SIG-M5 treated with dmso at 0.1 percent for 504 hours (cell line): Measurements from ENCODE around the gene HOXB2.

Experiments used
- DNase-seq: peaks from one replicate; lab custom pipeline; 2025; ENCODE audit not compliant: unreplicated experiment; lab: John Stamatoyannopoulos, UW

The HOXB2 gene

GRCh38 chr17:48579471-48579759, 34.5 kb upstream of the HOXB2 start:
- no peak for DNase-seq

GRCh38 chr17:48578616-48579470, 33.9 kb upstream of the HOXB2 start:
- DNase-seq = no peak

- no peak for DNase-seq
These were observed 33.2 kb upstream of the HOXB2 start, which contains the start of gene HOXB4 for GRCh38 chr17:48577946-48578615. Gene HOXB4, minus strand, starts transcription at chr17:48578350. Its CDS starts 31 bp downstream, at chr17:48578319.

- DNase-seq = no peak
These were observed 32.5 kb upstream of the HOXB2 start for GRCh38 chr17:48577330-48577945.

- no peak for DNase-seq
These were observed 31.8 kb upstream of the HOXB2 start for GRCh38 chr17:48576479-48577309.

- no peak for DNase-seq
These were observed 31.0 kb upstream of the HOXB2 start for GRCh38 chr17:48575673-48576478.

- DNase-seq = no peak
These were observed 30.2 kb upstream of the HOXB2 start for GRCh38 chr17:48575066-48575582.

- DNase-seq = no peak
These were observed 29.7 kb upstream of the HOXB2 start for GRCh38 chr17:48574505-48575065.

GRCh38 chr17:48571826-48572417, 27.0 kb upstream of the HOXB2 start:
- no peak for DNase-seq

GRCh38 chr17:48571024-48571818, 26.3 kb upstream of the HOXB2 start:
- no peak for DNase-seq

- DNase-seq = no peak
These were observed 25.6 kb upstream of the HOXB2 start for GRCh38 chr17:48570325-48571023.

- no peak for DNase-seq
These were observed 24.9 kb upstream of the HOXB2 start for GRCh38 chr17:48569674-48570324.

GRCh38 chr17:48569240-48569582, 24.3 kb upstream of the HOXB2 start:
- DNase-seq = no peak

- no peak for DNase-seq
These were observed 23.8 kb upstream of the HOXB2 start for GRCh38 chr17:48568499-48569239.

- no peak for DNase-seq
These were observed 22.9 kb upstream of the HOXB2 start for GRCh38 chr17:48567646-48568354.

- no peak for DNase-seq
These were observed 22.3 kb upstream of the HOXB2 start for GRCh38 chr17:48567209-48567608.
